ENCODE results near the gene TIFAB.

TIFAB gene

DNA sequence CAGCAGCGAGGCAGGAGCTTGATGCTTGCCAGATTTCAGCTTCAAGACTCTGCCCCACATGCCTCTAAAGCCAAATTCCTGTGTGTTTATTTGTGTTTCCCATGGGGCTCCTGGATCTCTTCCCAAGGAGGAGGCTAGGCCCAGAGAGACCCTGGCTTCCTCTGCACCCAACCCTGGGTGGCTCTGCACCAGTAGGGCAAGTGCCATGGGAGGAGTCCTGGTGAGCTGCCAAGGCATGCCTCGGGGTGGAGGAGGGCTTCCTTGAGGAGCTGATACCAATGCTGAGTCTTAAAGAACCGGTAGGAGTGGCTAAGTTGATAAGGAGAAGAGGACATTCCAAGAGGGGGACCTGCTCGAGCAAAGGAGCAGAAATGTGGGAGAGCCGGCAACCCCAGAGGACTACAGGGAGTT, 6.8 kb upstream of the TIFAB start:
- no peak for TF ChIP-seq REST (IDR thresholded peaks at IDR 0.05; ENCODE audit: insufficient read depth in 1 of 2, low read depth in 2 of 2, low read length in 2 of 2)
- TF ChIP-seq SIN3A (IDR thresholded peaks at IDR 0.05; ENCODE audit: borderline replicate concordance, insufficient read depth, low read length): no peak
- no peak for TF ChIP-seq POLR2AphosphoS5 (IDR thresholded peaks at IDR 0.05; ENCODE audit: low read depth, low read length)
- no peak for TF ChIP-seq TAF1 (IDR thresholded peaks at IDR 0.05; ENCODE audit: borderline replicate concordance, insufficient read depth, low read length)
- TF ChIP-seq FOXP2 (optimal IDR thresholded peaks at IDR 0.05; ENCODE audit: borderline replicate concordance, extremely low read depth, extremely low read length, insufficient read depth): no peak

GRCh38 chr5:135458356-135458755, 6.2 kb upstream of the TIFAB start:
- no peak for TF ChIP-seq POLR2AphosphoS5 (IDR thresholded peaks at IDR 0.05; ENCODE audit: low read depth, low read length)
- no peak for TF ChIP-seq FOXP2 (optimal IDR thresholded peaks at IDR 0.05; ENCODE audit: borderline replicate concordance, extremely low read depth, extremely low read length, insufficient read depth)
- TF ChIP-seq SIN3A (IDR thresholded peaks at IDR 0.05; ENCODE audit: borderline replicate concordance, insufficient read depth, low read length): no peak
- TF ChIP-seq REST (IDR thresholded peaks at IDR 0.05; ENCODE audit: insufficient read depth in 1 of 2, low read depth in 2 of 2, low read length in 2 of 2): no peak
- TF ChIP-seq TAF1 (IDR thresholded peaks at IDR 0.05; ENCODE audit: borderline replicate concordance, insufficient read depth, low read length): no peak

DNA sequence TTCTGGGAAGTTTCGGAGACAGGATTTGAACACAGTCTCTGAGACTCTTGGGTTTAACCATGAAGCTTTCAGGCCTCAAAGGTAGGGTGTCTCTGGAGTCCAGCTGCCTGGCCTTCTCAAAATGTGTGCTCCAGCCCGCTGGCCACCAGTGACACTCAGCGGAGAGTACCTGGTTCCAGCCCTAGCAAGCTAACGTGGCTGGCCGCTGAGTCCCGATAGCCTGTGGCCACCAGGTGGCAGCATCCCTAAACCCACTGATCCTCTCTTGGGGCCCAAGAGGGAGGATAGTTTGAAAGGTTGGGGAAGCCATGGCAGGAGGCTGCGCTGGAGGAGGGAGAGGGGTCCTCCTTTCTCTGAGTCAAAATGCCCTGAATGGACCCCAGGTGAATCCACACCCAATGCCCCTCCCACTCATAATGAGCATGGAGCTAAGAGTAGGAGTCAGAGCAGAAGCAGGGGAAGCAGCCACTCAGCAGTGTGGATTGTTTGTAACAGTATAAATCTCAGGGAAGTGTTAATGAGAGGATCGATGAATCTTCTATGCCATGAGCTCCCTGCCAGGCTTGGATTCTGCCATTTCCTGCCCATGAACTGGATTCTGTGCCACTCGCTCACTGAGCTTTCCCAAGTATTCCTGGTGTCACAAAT, 5.4 kb upstream of the TIFAB start:
- TF ChIP-seq TAF1 (IDR thresholded peaks at IDR 0.05; ENCODE audit: borderline replicate concordance, insufficient read depth, low read length): no peak
- no peak for TF ChIP-seq POLR2AphosphoS5 (IDR thresholded peaks at IDR 0.05; ENCODE audit: low read depth, low read length)
- no peak for TF ChIP-seq REST (IDR thresholded peaks at IDR 0.05; ENCODE audit: insufficient read depth in 1 of 2, low read depth in 2 of 2, low read length in 2 of 2)
- TF ChIP-seq FOXP2 (optimal IDR thresholded peaks at IDR 0.05; ENCODE audit: borderline replicate concordance, extremely low read depth, extremely low read length, insufficient read depth): no peak
- TF ChIP-seq SIN3A (IDR thresholded peaks at IDR 0.05; ENCODE audit: borderline replicate concordance, insufficient read depth, low read length): no peak

GRCh38 chr5:135456238-135457099, 4.3 kb upstream of the TIFAB start:
- TF ChIP-seq SIN3A (IDR thresholded peaks at IDR 0.05; ENCODE audit: borderline replicate concordance, insufficient read depth, low read length): no peak
- no peak for TF ChIP-seq TAF1 (IDR thresholded peaks at IDR 0.05; ENCODE audit: borderline replicate concordance, insufficient read depth, low read length)
- no peak for TF ChIP-seq POLR2AphosphoS5 (IDR thresholded peaks at IDR 0.05; ENCODE audit: low read depth, low read length)
- TF ChIP-seq FOXP2 (optimal IDR thresholded peaks at IDR 0.05; ENCODE audit: borderline replicate concordance, extremely low read depth, extremely low read length, insufficient read depth): no peak
- TF ChIP-seq REST (IDR thresholded peaks at IDR 0.05; ENCODE audit: insufficient read depth in 1 of 2, low read depth in 2 of 2, low read length in 2 of 2): no peak

Data from PFSK-1 (cell line).